ENCODE results near the gene POGLUT2.
"Not testable (repeated sequence)": the region's sequence is repeated elsewhere in the genome, so short reads cannot be mapped to it uniquely, and the experiment has no call there.

POGLUT2 gene

DNA sequence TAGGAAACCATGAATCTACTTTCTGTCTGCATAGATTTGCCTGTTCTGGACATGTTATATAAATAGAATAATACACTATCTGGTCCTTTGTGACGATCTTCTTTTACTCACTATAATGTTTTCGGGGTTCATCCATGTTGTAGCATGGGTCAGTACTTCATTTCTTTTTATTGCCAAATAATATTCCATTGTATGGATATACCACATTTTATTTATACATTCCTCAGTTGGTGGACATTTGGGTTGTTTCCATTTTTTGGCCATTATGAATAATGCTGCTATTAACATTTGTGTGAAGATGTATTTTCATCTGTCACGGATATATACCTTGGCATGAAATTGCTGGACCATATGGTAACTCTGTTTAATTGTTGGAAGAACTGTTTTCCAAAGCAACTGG is 6.9 kb upstream of the POGLUT2 start:
- DNase-seq = no peak

- peak; percentile 54 to 69 for DNase-seq
These were observed 1.6 kb upstream of the POGLUT2 start for GRCh38 chr13:102800145-102801041.

DNA sequence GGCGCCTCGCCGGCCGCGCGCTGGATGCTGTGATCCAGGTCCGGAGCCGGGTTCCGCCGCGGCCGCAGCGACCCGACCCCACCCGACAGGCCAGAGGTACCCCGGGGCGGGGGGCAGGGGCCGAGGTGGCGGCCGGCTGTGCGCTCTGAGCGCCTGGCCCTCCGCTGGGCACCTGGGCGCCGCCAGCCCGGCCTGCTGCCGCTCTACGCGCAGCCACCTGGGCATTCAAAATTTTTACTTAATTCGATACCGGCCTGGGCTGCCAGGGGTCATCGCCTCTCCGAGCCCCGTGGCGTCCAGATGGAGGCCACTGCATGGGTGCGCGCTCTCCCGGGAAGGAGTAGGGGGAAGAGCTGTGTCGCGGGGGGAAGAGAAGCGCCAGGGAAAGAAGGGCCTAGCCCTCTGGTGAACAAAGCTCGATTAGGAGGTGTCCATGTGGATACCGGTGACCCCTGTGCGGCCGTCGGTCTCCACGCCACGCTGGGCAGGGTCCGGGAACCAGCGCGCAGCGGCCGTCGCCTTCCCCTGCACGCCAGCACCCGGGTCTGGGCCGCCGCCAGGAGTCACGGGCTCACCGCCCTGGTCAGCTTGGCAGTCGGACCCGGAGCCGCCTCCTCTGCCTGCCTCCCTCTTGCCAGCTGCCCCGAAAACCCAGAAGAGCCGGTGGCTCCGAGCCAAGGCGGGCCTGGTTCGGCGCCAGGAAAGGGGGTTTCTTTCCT is 809 bp upstream of the POGLUT2 start:
- DNase-seq = peak in 1 of 2 experiments; percentile 28

DNA sequence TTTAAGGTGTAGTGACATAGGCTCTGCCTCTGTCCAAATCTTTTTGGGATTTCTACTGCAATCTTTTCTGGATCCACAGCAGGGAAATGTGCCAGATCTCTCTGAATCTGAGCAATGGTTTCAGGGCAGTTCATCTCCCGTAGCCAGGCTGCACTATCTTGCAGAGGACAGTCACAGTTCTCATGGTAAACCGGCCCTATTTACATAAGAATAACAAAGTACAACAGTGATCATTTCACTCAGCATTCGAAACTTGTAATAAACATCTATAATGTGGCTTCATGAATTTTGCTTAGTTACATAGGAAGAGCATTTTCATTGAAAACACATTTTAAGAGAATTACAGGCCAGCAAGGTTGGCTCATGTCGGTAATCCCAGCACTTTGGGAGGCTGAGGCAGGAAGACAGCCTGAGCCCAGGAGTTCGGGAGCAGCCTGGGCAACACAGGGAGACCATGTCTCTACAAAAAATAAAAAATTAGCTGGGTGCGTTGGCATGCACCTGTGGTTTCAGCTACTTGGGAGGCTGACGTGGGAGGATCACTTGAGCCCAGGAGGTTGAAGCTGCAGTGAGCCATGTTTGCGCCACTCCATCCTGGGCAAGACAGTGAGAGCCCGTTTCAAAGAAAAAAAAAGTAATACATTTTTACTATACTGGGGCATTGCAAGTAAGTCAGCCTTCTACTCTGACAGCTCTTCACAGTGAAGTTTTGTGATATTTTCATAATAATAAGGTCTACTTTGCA is 5.0 kb downstream of the POGLUT2 start:
- DNase-seq = no peak

DNA sequence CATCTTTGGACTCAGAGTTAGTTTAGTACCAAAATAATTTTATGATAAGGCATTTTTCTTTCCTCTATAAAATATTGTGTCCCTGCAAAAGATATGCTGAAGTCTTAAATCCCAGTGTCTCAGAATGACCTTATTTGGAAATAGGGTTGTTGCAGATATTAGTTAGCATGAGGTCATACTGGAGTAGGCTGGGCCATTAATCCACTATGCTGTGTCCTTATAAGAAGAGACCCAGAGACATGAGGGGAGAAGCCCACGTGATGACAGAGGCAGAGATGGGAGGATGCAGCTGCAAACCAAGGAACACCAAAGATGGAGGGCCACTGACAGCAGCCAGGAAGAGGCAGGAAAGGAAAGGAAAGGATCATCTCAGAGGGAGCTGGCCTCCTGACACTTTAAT is 6.4 kb downstream of the POGLUT2 start:
- no peak for DNase-seq

DNA sequence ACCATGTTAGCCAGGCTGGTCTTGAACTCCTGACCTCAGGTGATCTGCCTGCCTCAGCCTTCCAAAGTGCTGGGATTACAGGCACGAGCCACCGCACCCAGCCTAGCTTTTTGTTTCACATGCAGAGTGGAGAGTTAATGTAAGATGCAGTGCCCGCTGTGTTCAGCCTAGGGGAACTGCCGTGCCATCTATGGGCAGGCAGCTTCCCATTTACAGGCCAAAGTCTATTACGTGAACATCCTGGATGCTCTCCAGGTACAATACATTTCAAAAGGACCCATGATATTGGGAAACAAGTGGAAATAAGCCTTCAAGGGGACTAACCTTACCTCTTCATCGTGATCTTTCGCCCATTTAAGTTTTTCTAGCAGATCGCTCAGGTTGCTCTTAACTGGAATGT is 10.1 kb downstream of the POGLUT2 start:
- no peak for DNase-seq

DNA sequence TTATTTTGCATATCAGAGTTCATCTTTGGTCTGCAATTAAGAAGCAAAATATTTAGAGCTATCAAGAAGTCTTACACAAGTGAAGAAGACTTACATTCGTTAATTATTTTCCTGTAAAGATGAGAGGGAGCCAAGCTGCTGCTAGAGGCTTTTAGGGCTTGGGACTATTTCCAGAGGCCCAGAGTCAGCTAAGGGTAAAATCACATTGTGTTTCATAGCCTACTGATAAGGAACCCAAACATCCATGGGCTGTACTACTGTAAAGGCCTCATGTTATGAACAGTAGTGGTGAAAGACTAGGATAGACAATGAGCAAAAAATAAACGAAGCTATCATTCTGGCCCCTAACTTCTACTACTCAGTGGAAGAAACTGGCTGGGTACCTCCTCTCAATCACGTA is 14.3 kb downstream of the POGLUT2 start:
- DNase-seq = no peak

- no peak for DNase-seq
These were observed 17.2 kb downstream of the POGLUT2 start for GRCh38 chr13:102781591-102781990.

- DNase-seq = not testable (repeated sequence)
These were observed 18.1 kb downstream of the POGLUT2 start for GRCh38 chr13:102780656-102781055.

DNA sequence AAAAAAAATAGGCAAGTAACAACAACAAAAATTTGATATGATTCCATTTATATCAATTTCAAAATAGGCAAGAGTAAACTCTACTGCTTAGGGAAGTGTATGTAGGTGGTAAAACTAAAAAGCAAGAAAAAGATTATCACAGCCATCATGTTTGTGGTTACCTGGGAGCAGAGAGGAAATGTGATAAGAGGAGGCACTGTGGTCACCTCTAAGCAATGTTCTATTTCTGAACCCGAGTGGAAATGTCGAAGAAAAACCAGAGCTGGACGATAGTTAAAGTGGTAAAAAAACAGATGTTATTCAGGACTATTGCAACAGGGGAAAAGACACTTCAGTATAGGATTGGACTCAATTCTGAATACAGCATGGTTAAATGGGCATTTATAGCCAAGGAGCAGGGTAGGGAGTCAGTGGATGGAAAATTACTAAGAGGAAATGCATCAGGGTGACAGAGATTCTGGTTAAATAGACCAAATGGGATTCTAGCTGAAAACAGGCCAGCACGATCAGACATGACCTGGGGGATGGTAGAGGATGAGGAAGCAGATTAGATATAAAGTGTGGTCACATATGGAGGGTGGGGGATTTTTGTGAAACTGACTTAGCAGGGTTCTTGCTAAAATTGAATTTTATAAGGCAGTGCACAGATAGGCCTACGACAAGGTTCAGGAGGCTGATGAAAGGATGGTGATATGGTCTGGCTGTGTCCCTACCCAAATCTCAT is 19.2 kb downstream of the POGLUT2 start:
- DNase-seq = no peak

DNA sequence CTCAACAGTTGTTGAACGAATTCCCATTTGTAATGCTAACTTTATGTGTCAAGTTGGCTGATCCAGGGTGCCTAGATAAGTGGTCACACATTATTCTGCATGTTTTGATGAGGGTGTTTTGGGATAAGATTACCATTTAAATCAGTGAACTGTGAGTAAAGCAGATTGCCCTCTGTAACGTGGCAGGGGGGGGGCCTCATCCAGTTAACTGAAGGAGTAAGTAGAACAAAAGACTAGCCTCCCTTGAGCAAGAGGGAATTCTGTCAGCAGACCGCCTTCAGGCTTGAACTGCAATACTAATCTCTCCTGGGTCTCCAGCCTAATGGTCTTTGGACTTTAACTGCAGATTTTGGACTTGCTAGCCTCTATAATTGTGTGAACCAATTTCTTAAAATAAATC is 21.0 kb downstream of the POGLUT2 start:
- no peak for DNase-seq

DNA sequence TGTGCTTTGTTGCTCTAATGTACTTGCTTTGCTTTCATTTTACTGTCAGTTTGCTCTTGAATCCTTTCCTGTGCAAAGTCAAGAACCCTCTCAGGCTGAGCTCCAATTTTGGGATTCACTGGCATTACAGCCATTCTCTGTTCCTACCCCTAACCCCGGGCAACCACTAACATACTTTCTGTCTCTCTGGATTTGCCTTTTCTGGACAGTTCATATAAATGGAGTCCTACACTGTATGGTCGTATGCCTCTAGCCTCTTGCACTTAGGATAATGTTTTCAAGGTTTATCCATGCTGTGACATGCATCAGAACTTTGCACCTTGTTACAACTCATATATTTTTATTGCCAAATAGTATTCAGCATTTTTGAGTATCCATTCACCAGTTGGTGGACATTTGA is 22.5 kb downstream of the POGLUT2 start:
- DNase-seq = no peak

GRCh38 chr13:102774591-102775520 is 23.9 kb downstream of the POGLUT2 start:
- DNase-seq = no peak

DNA sequence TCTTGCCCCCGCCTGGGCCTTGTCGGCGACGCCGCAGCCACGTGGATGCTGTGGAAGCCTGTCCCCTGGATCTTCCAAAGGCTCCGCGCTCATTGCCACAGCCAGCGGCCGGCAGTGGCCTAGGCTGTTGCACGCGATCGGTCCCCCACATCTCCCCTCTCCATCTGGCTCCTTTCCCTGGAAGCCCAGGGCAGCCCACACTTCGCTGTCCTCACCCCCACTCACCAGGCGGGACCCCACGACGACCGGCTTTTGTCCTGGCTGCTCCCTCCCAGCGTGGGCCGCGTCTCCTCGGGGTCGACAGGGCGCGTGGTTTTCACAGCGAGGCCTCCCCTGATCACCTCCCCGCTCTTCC is 24.6 kb downstream of the POGLUT2 start:
- DNase-seq = no peak

DNA sequence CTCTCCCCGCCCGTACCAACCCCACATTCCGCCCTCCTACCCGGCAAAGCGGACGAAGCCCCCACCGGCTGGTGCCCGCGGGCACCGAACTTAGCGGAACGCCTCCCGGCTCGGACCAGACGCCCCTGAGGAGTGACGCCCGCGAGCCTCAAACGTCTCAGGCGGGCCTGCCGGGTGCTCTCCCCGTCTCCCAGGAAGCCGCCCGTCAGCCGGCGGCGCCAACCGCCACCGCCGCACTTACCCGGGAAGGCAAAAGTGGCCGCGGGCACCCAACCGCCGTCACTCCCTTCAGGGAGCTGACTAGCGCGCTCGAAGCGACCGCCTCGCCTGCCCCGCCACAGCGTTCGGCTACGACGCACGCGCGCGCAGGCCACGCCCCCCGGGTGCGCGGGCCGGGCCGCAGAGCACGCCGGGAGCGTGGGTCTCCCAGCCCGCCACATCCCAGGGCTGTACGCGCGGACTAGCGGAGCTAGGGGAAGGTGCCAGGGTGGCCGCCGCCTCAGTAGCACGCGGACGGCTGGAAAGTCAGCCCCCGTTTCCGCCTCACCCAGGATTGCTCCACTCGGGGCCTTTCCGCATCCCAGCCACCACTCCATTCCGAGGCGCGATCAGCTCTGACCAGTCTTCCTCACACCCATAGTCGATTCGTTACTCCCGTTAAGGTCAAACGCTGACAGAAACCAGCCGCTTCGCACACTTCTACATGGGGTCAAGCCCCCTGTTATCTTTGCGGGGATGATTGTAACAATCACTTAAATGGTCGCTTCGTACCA is 25.1 kb downstream of the POGLUT2 start, which contains the start of gene TEX30:
TSS of gene TEX30 (minus strand) at position 346 of the 773 bp plus-strand sequence. CDS start 3,760 bp downstream, outside the sequence.
- DNase-seq = peak; percentile 58 to 80

DNA sequence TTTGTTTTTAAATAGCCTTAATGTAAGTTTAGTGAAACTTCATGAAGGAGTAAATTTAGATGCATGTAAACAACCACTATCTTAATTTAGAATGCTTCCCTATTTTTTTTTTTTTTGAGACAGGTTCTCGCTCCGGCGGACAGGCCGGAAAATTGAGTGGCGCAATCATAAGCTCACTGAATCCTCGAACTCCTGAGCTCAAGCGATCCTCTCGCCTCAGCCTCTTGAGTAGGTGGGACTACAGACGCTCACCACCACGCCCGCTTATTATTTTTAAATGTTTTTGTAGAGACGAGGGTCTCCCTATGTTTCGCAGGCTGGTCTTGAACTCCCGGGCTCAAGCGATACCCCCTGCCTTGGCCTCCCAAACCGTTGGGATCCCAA is 26.7 kb downstream of the POGLUT2 start:
- no peak for DNase-seq

DNA sequence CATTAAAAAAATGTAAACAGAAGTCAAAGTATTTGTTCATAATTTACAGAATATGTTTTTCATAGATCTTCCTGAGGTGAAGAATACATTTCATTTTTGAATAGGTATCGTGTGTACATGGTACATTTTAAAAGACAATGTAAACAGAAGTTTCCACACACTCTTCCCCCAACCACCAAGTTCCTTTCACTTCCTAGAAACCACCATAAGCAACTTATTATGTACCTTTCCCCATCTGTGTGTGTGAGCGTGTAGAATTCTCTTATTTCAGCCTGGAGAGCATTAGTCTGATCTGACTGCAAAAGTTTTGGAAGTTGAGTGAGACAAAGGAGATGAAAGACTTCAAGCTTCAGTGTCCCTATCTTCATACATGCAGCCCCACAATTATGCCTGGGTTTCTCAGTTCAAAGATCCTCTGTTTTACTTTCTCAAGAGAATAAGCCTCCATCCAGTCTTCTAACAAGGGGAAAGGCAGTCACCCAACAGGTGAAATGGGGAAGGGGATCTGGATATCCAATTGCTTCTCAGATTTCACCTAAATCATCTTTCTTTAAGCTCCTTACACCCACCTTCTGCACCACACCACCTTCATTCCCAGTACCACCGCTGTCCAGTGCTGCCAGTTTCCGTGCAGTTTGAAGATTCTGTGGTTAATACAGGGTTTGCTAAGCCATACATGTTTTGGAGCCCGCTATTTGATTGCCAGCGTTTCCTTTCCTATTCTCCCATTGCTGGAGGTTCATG is 27.3 kb downstream of the POGLUT2 start:
- DNase-seq = no peak

DNA sequence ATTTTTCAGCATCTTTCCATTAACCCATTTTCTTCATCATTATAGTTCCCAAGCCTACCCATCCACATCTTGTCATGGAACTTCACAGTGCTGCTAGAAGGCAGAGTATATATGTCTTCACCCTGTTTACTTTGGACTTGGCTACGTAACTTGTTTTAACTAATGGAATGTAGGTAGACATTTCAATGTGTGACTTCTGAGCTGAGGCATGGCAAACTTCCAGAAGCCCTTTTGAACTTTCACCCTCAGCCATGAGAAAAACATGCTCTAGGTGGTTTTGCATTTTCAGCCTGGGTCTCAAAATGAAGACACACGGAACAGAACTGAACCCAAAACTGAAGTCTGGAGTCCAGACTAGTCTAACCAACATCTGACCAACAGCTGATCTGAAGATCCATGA is 28.3 kb downstream of the POGLUT2 start:
- no peak for DNase-seq

DNA sequence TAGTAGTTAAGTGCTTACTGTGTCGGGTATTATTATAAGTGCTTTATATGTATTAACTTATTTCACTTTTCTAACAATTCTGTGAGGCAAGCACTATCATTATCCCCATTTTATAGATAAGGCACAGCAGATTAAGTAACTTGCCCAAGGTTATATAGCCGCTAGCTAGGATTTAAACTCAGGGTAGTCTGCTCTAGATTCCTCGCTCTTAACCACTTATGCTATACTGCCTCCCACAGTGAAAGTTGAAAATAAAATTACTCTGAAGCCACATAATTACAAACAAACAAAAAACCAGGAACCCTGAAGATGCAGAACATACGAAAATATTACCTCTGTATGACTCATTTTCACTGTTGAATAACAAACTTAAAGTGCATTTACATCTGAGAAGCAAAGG is 29.1 kb downstream of the POGLUT2 start:
- no peak for DNase-seq

GRCh38 chr13:102768909-102769308 is 29.9 kb downstream of the POGLUT2 start:
- DNase-seq = no peak
